HEK293 (cell line): ENCODE results near the gene DLGAP5.

ENCODE experiments used
- GLI4 ChIP-seq: fragments of 450-650 bp; formaldehyde crosslinking; IDR thresholded peaks from 2 replicates; pipeline ENCODE4 v1.5.1; 2016; ENCODE audit warnings: missing biosample characterization, missing genetic modification characterization
- PRDM1 ChIP-seq: fragments of 450-650 bp; formaldehyde crosslinking; IDR thresholded peaks from 2 replicates; pipeline ENCODE4; 2016; ENCODE audit warnings: missing biosample characterization, missing genetic modification characterization
- SP2 ChIP-seq: fragments of 450-650 bp; formaldehyde crosslinking; IDR thresholded peaks from 2 replicates; pipeline ENCODE4 v1.5.1; 2016; ENCODE audit warnings: missing biosample characterization, missing genetic modification characterization
- TRIM28 ChIP-seq: IDR thresholded peaks from 2 replicates; pipeline ENCODE4 v1.6.1; 2011; ENCODE audit warnings: low read length, control low read depth, borderline replicate concordance
- YY1 ChIP-seq: fragments of 450-650 bp; formaldehyde crosslinking; IDR thresholded peaks from 2 replicates; pipeline ENCODE4 v1.5.1; 2018; ENCODE audit warnings: missing biosample characterization, missing genetic modification characterization
- ZFHX2 ChIP-seq: fragments of 450-650 bp; formaldehyde crosslinking; conservative IDR thresholded peaks from 2 replicates; pipeline ENCODE4 v1.5.1; 2016; ENCODE audit warnings: missing biosample characterization, missing genetic modification characterization
- ZNF529 ChIP-seq: fragments of 450-650 bp; formaldehyde crosslinking; IDR thresholded peaks from 2 replicates; pipeline ENCODE4 v1.5.1; 2017; ENCODE audit warnings: missing genetic modification characterization, missing biosample characterization; ENCODE audit not compliant: insufficient replicate concordance
- ZNF600 ChIP-seq: fragments of 450-650 bp; formaldehyde crosslinking; IDR thresholded peaks from 2 replicates; pipeline ENCODE4 v1.5.1; 2016; ENCODE audit warnings: missing biosample characterization, missing genetic modification characterization
- ZNF670 ChIP-seq: fragments of 450-650 bp; formaldehyde crosslinking; IDR thresholded peaks from 2 replicates; pipeline ENCODE4 v1.5.1; 2016; ENCODE audit warnings: missing biosample characterization, missing genetic modification characterization, low read depth
- ZNF747 ChIP-seq: fragments of 450-650 bp; formaldehyde crosslinking; IDR thresholded peaks from 2 replicates; pipeline ENCODE4 v1.5.1; 2016; ENCODE audit warnings: missing biosample characterization, missing genetic modification characterization
- TF ChIP-seq, protein P1 (sequence below): fragments of 450-650 bp; formaldehyde crosslinking; IDR thresholded peaks from 2 replicates; pipeline ENCODE4 v1.5.1; 2016; ENCODE audit warnings: missing biosample characterization, missing genetic modification characterization
- TF ChIP-seq, protein P2 (sequence below): fragments of 450-650 bp; formaldehyde crosslinking; IDR thresholded peaks from 2 replicates; pipeline ENCODE4 v1.5.1; 2016; ENCODE audit warnings: missing biosample characterization, missing genetic modification characterization
- TF ChIP-seq, protein P3 (sequence below): fragments of 450-650 bp; formaldehyde crosslinking; optimal IDR thresholded peaks from 2 replicates; pipeline ENCODE3; 2016; ENCODE audit warnings: missing biosample characterization, mild to moderate bottlenecking, missing genetic modification characterization

- TF ChIP-seq, protein P1, sequence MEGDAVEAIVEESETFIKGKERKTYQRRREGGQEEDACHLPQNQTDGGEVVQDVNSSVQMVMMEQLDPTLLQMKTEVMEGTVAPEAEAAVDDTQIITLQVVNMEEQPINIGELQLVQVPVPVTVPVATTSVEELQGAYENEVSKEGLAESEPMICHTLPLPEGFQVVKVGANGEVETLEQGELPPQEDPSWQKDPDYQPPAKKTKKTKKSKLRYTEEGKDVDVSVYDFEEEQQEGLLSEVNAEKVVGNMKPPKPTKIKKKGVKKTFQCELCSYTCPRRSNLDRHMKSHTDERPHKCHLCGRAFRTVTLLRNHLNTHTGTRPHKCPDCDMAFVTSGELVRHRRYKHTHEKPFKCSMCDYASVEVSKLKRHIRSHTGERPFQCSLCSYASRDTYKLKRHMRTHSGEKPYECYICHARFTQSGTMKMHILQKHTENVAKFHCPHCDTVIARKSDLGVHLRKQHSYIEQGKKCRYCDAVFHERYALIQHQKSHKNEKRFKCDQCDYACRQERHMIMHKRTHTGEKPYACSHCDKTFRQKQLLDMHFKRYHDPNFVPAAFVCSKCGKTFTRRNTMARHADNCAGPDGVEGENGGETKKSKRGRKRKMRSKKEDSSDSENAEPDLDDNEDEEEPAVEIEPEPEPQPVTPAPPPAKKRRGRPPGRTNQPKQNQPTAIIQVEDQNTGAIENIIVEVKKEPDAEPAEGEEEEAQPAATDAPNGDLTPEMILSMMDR (tag by site-specific recombination): no peak
- no peak for TF ChIP-seq ZNF529 (tag by site-specific recombination)
- TF ChIP-seq SP2: no peak
- no peak for TF ChIP-seq ZFHX2 (tag by site-specific recombination)
- TF ChIP-seq ZNF600: no peak
- no peak for TF ChIP-seq TRIM28
- TF ChIP-seq PRDM1 (tag by site-specific recombination): no peak
- TF ChIP-seq ZNF747 (tag by site-specific recombination): no peak
- TF ChIP-seq, protein P2, sequence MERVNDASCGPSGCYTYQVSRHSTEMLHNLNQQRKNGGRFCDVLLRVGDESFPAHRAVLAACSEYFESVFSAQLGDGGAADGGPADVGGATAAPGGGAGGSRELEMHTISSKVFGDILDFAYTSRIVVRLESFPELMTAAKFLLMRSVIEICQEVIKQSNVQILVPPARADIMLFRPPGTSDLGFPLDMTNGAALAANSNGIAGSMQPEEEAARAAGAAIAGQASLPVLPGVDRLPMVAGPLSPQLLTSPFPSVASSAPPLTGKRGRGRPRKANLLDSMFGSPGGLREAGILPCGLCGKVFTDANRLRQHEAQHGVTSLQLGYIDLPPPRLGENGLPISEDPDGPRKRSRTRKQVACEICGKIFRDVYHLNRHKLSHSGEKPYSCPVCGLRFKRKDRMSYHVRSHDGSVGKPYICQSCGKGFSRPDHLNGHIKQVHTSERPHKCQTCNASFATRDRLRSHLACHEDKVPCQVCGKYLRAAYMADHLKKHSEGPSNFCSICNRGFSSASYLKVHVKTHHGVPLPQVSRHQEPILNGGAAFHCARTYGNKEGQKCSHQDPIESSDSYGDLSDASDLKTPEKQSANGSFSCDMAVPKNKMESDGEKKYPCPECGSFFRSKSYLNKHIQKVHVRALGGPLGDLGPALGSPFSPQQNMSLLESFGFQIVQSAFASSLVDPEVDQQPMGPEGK: no peak
- no peak for TF ChIP-seq GLI4 (tag by site-specific recombination)
- no peak for TF ChIP-seq ZNF670 (tag by site-specific recombination)
- TF ChIP-seq, protein P3, sequence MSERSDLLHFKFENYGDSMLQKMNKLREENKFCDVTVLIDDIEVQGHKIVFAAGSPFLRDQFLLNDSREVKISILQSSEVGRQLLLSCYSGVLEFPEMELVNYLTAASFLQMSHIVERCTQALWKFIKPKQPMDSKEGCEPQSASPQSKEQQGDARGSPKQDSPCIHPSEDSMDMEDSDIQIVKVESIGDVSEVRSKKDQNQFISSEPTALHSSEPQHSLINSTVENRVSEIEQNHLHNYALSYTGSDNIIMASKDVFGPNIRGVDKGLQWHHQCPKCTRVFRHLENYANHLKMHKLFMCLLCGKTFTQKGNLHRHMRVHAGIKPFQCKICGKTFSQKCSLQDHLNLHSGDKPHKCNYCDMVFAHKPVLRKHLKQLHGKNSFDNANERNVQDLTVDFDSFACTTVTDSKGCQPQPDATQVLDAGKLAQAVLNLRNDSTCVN (tag by site-specific recombination): no peak
- TF ChIP-seq YY1 (tag by site-specific recombination): no peak
Observed at GRCh38 chr14:55130196-55130550, 61.2 kb downstream of the DLGAP5 start.
